Activated B cell treated with CpG ODN at 0.5 μM for 24 hours (primary cell): ENCODE data around the gene MPRIP. TPM values are rescaled to one million over a fixed set of nuclear protein-coding genes. Genes with fewer than 3 reads are reported as not detected.

Source experiments
- ATAC-seq: fragments of 200-7000 bp; cut with Tn5 transposase; one replicate; pipeline ENCODE4 v1.10.0; 2021; ENCODE audit warnings: low read depth, mild to moderate bottlenecking, moderate library complexity
- CTCF ChIA-PET: fragments of 350-600 bp; sonication (Branson Sonifier 250); formaldehyde crosslinking; loops from one replicate; lab custom pipeline; 2021; ENCODE audit warnings: antibody characterized with exemption; lab: Charles Lee
- POLR2A ChIA-PET: fragments of 350-600 bp; sonication (Branson Sonifier 250); formaldehyde crosslinking; loops from one replicate; lab custom pipeline; 2021; ENCODE audit warnings: antibody characterized with exemption; lab: Charles Lee
- DNase-seq: peaks from one replicate; pipeline ENCODE4 v3.0.0; 2022
- H3K27ac Mint-ChIP-seq: one replicate; pipeline ENCODE4 v1.8.0; 2020; ENCODE audit warnings: mixed read lengths
- H3K27me3 Mint-ChIP-seq: one replicate; pipeline ENCODE4 v1.8.0; 2021; ENCODE audit warnings: mixed read lengths
- H3K36me3 Mint-ChIP-seq: one replicate; pipeline ENCODE4 v1.8.0; 2021; ENCODE audit warnings: low read depth, mixed read lengths
- H3K4me1 Mint-ChIP-seq: one replicate; pipeline ENCODE4 v1.8.0; 2021; ENCODE audit warnings: mixed read lengths
- H3K4me3 Mint-ChIP-seq: one replicate; pipeline ENCODE4 v1.8.0; 2020; ENCODE audit warnings: mild to moderate bottlenecking, mixed read lengths
- H3K9me3 Mint-ChIP-seq: one replicate; pipeline ENCODE4 v1.8.0; 2020; ENCODE audit warnings: mixed read lengths
- CTCF ChIP-seq: fragments of 200-600 bp; IDR thresholded peaks from one replicate; pipeline ENCODE4 v1.8.0; 2022; ENCODE audit warnings: antibody characterized with exemption, mild to moderate bottlenecking
- intact Hi-C: fragments of 100-400 bp; cut with micrococcal nuclease; formaldehyde crosslinking; loops from one replicate; pipeline ENCODE4 v1.15.1; 2024
- total RNA-seq: library from RNA; stranded (reverse); gene quantifications from 2 replicates; pipeline ENCODE4 v1.2.3, GENCODE V29; 2022

Gene MPRIP
- total RNA-seq, 1 donor from 2014 or later: 231 TPM

- no peak for DNase-seq
- Mint-ChIP-seq H3K9me3 (no peaks in the 10 kb centered on the region), H3K4me3 (no peak overlapping the region), H3K4me1 (peaks cover 5% of the 10 kb centered on the region), H3K27me3 (no peaks in the 10 kb centered on the region), H3K36me3 (no peaks in the 10 kb centered on the region), H3K27ac (no peak overlapping the region)
- no peak for TF ChIP-seq CTCF
- ChIA-PET CTCF (no interaction called here), POLR2A (no interaction called here)
- ATAC-seq: no peak
- intact Hi-C loops: no loop called here
Measured at GRCh38 chr17:17022456-17022855, 19.8 kb upstream of the MPRIP start.

DNA sequence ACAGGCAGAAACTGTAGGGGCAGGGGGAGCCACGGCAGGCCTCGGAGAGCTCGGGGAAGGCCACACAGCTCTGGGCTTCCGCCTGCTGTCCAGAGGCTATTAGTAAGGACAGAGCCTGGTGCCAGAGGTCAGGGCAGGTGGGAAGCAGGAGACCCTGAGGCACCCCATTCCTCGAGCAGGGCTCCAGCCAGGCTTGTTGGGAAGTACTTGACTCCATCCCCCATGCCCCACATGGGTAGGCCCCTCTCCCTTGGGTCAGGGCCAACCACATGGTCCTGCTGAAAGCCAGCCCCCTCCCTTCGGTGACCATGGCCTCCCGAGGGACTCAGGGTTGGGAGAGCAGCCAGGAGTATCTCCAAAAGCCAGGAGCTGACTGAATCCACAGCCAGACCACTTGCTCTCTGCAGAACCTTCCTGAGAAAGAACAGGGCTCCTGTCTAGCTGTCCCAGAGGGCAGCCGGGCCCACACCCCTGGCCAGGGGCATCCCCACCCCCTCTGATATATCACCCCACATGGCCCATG, 17.4 kb upstream of the MPRIP start:
- Mint-ChIP-seq H3K36me3 (no peaks in the 10 kb centered on the region), H3K4me1 (peaks cover 17% of the 10 kb centered on the region), H3K9me3 (no peaks in the 10 kb centered on the region), H3K4me3 (no peak overlapping the region), H3K27ac (no peak overlapping the region), H3K27me3 (no peaks in the 10 kb centered on the region)
- ChIA-PET POLR2A (interaction anchor here (0.6 kb wide), 1 partner anchor 602 kb away, joined by 4 read pairs; no protein-coding TSS in a partner anchor), CTCF (no interaction called here)
- no peak for DNase-seq
- ATAC-seq: no peak
- intact Hi-C loops: no loop called here
- TF ChIP-seq CTCF: no peak

DNA sequence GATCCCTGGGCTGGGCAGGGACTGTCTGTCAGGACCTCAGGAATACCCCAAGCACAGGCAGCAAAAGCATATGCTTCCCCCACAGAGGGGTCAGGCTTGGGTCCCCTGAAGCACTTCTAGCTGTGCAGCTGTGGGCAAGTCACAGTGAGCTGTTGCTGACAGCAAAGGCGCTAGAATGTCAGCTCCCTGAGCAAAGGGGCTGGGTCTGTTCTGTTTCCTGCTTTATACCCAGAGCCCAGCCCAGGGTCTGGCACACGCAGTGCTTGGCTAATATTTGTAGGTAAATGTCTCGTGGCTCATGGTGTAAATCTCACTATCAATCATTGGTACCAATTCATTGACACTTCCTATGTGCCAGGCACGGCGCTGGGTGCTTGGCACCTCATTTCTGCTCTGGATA, 16.6 kb upstream of the MPRIP start:
- no peak for DNase-seq
- Mint-ChIP-seq H3K36me3 (no peaks in the 10 kb centered on the region), H3K27ac (no peak overlapping the region), H3K4me1 (peaks cover 20% of the 10 kb centered on the region), H3K27me3 (no peaks in the 10 kb centered on the region), H3K4me3 (no peak overlapping the region), H3K9me3 (no peaks in the 10 kb centered on the region)
- no peak for TF ChIP-seq CTCF
- intact Hi-C loops: no loop called here
- ChIA-PET POLR2A (no interaction called here), CTCF (no interaction called here)
- ATAC-seq: no peak

- Mint-ChIP-seq H3K36me3 (no peaks in the 10 kb centered on the region), H3K4me3 (no peak overlapping the region), H3K27ac (no peak overlapping the region), H3K4me1 (peaks cover 20% of the 10 kb centered on the region), H3K27me3 (no peaks in the 10 kb centered on the region), H3K9me3 (no peaks in the 10 kb centered on the region)
- ATAC-seq (no peak), DNase-seq (no peak)
- POLR2A ChIA-PET: no interaction called here
- CTCF ChIA-PET: no interaction called here
- intact Hi-C loops: no loop called here
- no peak for TF ChIP-seq CTCF
Measured at GRCh38 chr17:17026163-17026562, 16.1 kb upstream of the MPRIP start.

DNA sequence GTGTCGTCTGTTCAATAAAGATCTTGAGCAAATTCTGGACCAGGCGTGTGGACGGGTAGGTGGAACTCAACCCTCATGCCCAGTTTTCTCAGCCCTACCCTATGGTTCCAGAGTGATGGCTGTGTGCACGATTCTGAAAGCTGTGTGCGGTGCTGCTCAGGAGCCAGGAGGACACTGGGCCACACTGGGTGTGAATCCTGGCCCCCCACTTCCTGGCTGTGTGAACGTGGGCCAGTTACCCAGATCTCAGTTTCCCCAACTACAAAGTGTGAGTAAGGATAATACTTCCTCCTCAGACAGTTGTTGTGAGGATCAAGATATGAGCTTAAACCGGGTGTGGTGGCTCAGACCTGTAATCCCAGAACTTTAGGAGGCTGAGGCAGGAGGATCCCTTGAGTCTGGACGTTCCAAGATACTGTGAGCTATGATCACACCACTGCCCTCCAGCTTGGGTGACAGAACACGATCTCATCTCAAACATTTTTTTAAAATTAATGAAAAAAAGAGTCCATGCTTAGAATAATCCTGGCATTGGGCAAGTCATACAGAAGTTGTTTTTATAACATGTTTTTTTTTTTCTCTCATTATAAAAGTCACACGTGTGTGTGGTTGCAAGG, 14.7 kb upstream of the MPRIP start:
- Mint-ChIP-seq H3K4me1 (peaks cover 20% of the 10 kb centered on the region), H3K27ac (no peak overlapping the region), H3K27me3 (no peaks in the 10 kb centered on the region), H3K36me3 (no peaks in the 10 kb centered on the region), H3K9me3 (no peaks in the 10 kb centered on the region), H3K4me3 (no peak overlapping the region)
- ATAC-seq: no peak
- DNase-seq: no peak
- intact Hi-C loops: no loop called here
- ChIA-PET CTCF (interaction anchor here (0.6 kb wide), 1 partner anchor 27 kb away, joined by 4 read pairs; no protein-coding TSS in a partner anchor), POLR2A (interaction anchor here (0.6 to 1.3 kb wide), 3 partner anchors 9 to 84 kb away, joined by 3 to 7 read pairs (median 3); no protein-coding TSS in a partner anchor)
- TF ChIP-seq CTCF: no peak
